K562 (cell line): ENCODE results near the gene SNX10.

Experiments
- MAZ ChIP-seq, 2 experiments: fragments of 450-650 bp in 1 of 2; sonication (generic) in 1 of 2; formaldehyde crosslinking; IDR thresholded peaks in 1 of 2; conservative IDR thresholded peaks in 1 of 2; 2 replicates each; pipeline versions ENCODE4 v1.4.0 to v1.5.0; 2020; ENCODE audit warnings: mild to moderate bottlenecking in 1 of 2, missing genetic modification reagents in 1 of 2
- ZNF197 ChIP-seq: fragments of 200-800 bp; sonication (Bioruptor generic); IDR thresholded peaks from 2 replicates; pipeline ENCODE4 v1.6.1; 2016; ENCODE audit warnings: low read depth, missing genetic modification characterization, missing compliant biosample characterization

GRCh38 chr7:26280097-26280496 lies 11.6 kb upstream of the SNX10 start:
- no peak for TF ChIP-seq MAZ (CRISPR knock-in tag; conservative IDR thresholded peaks at IDR 0.05 in 1 of 2, IDR thresholded peaks at IDR 0.05 in 1 of 2)
- TF ChIP-seq ZNF197 (CRISPR knock-in tag): no peak
